ENCODE data around the gene ARID1B. TPM values are rescaled to one million over a fixed set of nuclear protein-coding genes. Genes with fewer than 3 reads are reported as not detected.

ARID1B gene
- total RNA-seq, 5 donors from 2014 or later (not counting 1 experiment from before 2014, with no cell fraction given), result 103 to 161 (median 108) TPM

DNA sequence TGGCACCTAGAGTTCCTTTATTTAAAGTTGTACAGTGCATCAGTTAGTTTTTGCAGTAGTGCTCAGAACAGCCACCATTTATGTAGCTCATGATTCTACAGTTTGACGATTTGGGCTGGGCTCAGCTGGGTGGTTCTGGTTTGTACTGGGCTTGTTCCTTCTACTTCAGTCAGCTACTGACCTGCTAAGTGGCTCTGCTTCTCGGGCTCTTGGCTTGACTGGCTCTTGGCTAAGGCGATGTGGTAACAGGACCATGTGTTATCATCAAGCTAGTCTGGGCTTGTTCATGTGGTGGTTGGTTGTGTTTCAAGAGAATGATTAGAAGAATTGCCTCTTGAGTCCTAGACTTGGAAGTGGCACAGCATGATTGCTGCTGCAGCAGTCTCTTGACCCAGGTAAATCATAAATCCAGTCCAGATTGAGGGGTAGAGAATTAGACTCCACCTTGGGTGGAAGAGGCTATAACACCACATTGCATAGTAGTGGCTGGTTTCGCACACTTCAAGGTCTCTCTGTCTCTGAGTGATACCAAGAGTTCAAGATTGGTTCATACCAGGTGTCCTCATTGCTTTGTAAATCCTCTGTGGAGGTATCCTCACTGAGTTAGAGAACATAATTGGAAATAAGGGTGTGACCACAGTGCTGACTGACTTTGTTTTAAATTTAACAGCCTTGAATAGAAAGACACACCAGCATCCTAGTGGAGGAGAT is 253.0 kb downstream of the ARID1B start:
- Mint-ChIP-seq H3K27me3 (no peaks in the 10 kb centered on the region), H3K36me3 (peaks cover 3% of the 10 kb centered on the region), H3K9me3 (no peaks in the 10 kb centered on the region), H3K4me3 (no peak overlapping the region), H3K27ac (peak overlapping the region in 1 of 2 donors; percentile 4), H3K4me1 (peaks cover 49 to 57% (median 54%) of the 10 kb centered on the region in 3 donors)
- 97% methylated on average over 4 of the region's 4 CpGs for WGBS (ENCODE audit: insufficient coverage)
- DNase-seq (no peak), ATAC-seq (replicated peaks in 1 of 4) (no peak)
- Histone ChIP-seq H3K27me3 (replicated peaks in 1 of 2; ENCODE audit: control insufficient read depth in 2 of 2, extremely low read depth in 1 of 2, insufficient read depth in 2 of 2, low read length in 1 of 2) (no peaks in the 10 kb centered on the region), H3K4me3 (ENCODE audit: control insufficient read depth in 1 of 2, extremely low read depth in 1 of 2, low read length in 1 of 2) (no peak overlapping the region), H3K36me3 (ENCODE audit: control insufficient read depth in 2 of 2, extremely low read depth in 1 of 2, insufficient read depth in 1 of 2, low read length in 1 of 2) (no peaks in the 10 kb centered on the region), H3K4me1 (ENCODE audit: control insufficient read depth in 1 of 2, extremely low read depth in 1 of 2, insufficient read depth in 2 of 2, low read length in 2 of 2) (peaks cover 2 to 13% of the 10 kb centered on the region in 2 experiments), H3K9me3 (no peaks in the 10 kb centered on the region), H3K27ac (ENCODE audit: low read length) (no peak overlapping the region)
- ChIA-PET CTCF (no interaction called here), POLR2A (no interaction called here)

DNA sequence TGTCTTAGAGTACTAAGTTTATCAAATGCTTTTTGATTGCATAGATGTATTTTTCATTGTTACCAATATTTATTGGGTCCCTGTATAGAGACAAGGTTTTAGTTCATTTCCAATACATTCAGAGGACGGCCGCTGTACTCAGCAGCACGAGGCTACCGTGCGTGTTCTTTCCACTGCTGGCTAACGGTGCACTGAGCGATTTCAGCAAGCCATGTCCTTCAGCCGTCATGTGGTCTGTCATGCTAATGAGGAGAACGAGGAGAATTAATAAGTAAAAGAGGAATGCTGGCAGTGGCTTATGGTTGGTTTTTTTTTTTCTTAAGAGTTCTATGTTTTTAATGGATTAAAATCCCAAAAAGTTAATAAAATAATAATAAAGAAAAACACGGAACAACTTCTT is 253.6 kb downstream of the ARID1B start:
- WGBS (ENCODE audit: insufficient coverage), result 98% methylated on average over 7 of the region's 10 CpGs
- Mint-ChIP-seq H3K4me1 (peaks cover 43 to 51% (median 50%) of the 10 kb centered on the region in 3 donors), H3K27ac (no peak overlapping the region), H3K36me3 (peaks cover 3% of the 10 kb centered on the region), H3K4me3 (no peak overlapping the region), H3K9me3 (no peaks in the 10 kb centered on the region), H3K27me3 (no peaks in the 10 kb centered on the region)
- peaks cover 2 to 19% of the 10 kb centered on the region in 2 experiments for H3K4me1 ChIP-seq (ENCODE audit: control insufficient read depth in 1 of 2, extremely low read depth in 1 of 2, insufficient read depth in 2 of 2, low read length in 2 of 2)
- H3K36me3 ChIP-seq (ENCODE audit: control insufficient read depth in 2 of 2, extremely low read depth in 1 of 2, insufficient read depth in 1 of 2, low read length in 1 of 2), result no peaks in the 10 kb centered on the region
- POLR2A ChIA-PET, result no interaction called here
- H3K27me3 ChIP-seq (replicated peaks in 1 of 2; ENCODE audit: control insufficient read depth in 2 of 2, extremely low read depth in 1 of 2, insufficient read depth in 2 of 2, low read length in 1 of 2), result no peaks in the 10 kb centered on the region
- no peak overlapping the region for H3K27ac ChIP-seq (ENCODE audit: low read length)
- CTCF ChIA-PET, result no interaction called here
- ATAC-seq (replicated peaks in 1 of 4), result no peak
- no peak for DNase-seq
- H3K4me3 ChIP-seq (ENCODE audit: control insufficient read depth in 1 of 2, extremely low read depth in 1 of 2, low read length in 1 of 2), result no peak overlapping the region
- H3K9me3 ChIP-seq, result no peaks in the 10 kb centered on the region

DNA sequence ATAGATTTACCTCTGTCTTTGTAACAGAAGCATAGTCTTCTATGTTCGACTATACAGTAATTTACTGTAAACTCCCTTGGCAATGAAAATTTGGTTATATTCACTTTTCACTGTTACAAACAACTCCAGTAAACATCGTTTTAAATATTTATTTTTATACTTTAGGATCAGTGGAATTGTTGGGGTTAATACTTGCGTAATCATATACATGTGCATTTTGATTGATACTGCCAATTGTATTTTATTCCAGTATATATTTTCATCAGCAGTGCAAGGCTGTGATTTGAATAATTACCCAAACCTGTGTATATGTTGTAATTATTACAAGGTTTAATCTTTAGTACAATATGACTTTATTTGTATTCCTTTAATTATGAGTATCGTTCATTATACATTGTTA is 255.7 kb downstream of the ARID1B start:
- ATAC-seq (replicated peaks in 1 of 4) (no peak), DNase-seq (no peak)
- no CpG with 5 or more reads among the region's 4 CpGs for WGBS (ENCODE audit: insufficient coverage)
- no peaks in the 10 kb centered on the region for H3K9me3 ChIP-seq
- H3K36me3 ChIP-seq (ENCODE audit: control insufficient read depth in 2 of 2, extremely low read depth in 1 of 2, insufficient read depth in 1 of 2, low read length in 1 of 2), result no peaks in the 10 kb centered on the region
- peaks cover 3% of the 10 kb centered on the region for H3K36me3 Mint-ChIP-seq
- H3K4me1 Mint-ChIP-seq, result peaks cover 37 to 46% (median 43%) of the 10 kb centered on the region in 3 donors
- H3K27ac Mint-ChIP-seq, result peak overlapping the region; percentile 95
- POLR2A ChIA-PET, result interaction anchor here (0.6 kb wide), 2 partner anchors 12 to 128 kb away, joined by 3 read pairs; no protein-coding TSS in a partner anchor
- H3K4me3 Mint-ChIP-seq, result peak overlapping the region; percentile 74 to 93 (median 91)
- no peaks in the 10 kb centered on the region for H3K27me3 Mint-ChIP-seq
- peak overlapping the region; percentile 86 for H3K27ac ChIP-seq (ENCODE audit: low read length)
- no peak overlapping the region for H3K4me3 ChIP-seq (ENCODE audit: control insufficient read depth in 1 of 2, extremely low read depth in 1 of 2, low read length in 1 of 2)
- CTCF ChIA-PET, result interaction anchor here (0.5 to 2.4 kb wide), 7 partner anchors 8 to 1058 kb away, joined by 3 to 8 read pairs (median 5); no protein-coding TSS in a partner anchor
- no peaks in the 10 kb centered on the region for H3K27me3 ChIP-seq (replicated peaks in 1 of 2; ENCODE audit: control insufficient read depth in 2 of 2, extremely low read depth in 1 of 2, insufficient read depth in 2 of 2, low read length in 1 of 2)
- H3K9me3 Mint-ChIP-seq, result no peaks in the 10 kb centered on the region
- peaks cover 2 to 20% of the 10 kb centered on the region in 2 experiments for H3K4me1 ChIP-seq (ENCODE audit: control insufficient read depth in 1 of 2, extremely low read depth in 1 of 2, insufficient read depth in 2 of 2, low read length in 2 of 2)

DNA sequence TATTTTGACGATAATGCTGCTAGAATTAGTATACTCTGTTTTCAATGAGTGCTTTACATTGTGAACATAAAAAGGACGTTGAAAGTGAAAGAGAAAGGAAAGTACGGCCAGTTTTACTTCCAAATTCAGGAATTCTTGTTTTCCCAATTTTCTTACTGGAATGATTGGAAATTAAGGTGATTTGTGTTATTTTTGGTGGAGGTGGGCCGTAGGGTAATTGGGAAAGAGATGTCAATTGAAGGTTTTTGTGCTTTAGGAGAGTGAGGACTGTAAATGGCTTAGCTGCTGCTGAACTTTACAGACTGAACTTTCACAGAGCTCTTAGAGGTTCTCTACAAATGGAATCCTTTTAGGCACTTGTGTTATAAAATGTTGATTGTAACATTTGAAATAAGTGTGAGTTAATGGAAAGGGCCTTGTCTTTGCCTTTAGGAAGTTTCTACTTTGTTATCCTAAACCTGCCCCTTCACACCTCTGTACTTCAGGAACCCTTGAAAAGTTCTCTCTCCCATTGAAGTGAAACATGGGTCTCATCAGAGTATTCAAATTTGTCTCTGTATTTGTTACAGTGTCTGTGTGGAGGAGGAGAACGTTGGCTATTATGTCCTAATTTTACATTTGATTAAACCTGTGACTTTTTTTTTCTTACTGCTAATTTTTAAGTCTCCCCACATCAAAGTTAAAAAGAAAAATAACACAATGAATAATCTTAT is 256.4 kb downstream of the ARID1B start:
- peak in 2 of 35 experiments; percentile 10 to 34 for DNase-seq
- POLR2A ChIA-PET, result interaction anchor here in 1 of 2 donors (0.6 kb wide), 1 partner anchor 128 kb away, joined by 3 read pairs; no protein-coding TSS in a partner anchor

DNA sequence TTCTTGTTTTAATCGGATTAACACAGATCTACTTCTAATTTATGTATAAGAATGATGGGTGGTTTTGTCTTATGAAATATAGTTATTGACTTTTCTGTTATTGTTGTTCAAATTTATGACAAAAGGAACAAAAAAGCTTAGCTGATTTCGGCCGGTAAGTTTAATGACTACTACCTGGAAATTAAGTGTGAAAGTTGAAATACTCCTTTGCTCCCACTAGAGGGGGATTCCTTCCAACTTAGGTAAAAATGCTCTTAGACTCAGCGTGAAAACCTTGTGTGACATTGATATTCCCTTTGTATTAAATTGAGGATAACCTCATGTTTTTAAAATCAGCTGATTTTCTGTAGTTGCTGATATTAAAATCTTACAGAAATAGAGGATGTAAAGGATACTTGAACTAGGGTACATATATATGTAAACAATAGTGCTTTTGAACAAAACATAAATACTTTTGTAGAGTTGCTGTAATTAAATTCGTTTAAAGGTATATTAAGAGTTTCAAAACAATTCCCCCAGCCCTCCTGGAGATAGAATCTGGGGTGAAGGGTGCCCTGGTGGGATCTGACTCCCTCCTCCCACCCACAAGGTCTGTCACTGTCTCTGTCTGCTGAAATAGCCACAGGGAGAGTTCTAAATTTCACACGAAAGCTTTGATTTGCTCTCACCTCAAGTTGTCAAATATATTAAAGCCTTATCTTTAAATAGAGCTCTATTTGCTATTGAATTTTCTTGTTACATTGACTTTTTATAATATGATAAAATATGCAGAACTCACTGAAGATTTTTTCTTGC is 257.5 kb downstream of the ARID1B start:
- peak; percentile 63 to 78 (median 68) for ATAC-seq (replicated peaks in 1 of 4)
- H3K4me1 Mint-ChIP-seq, result peaks cover 32 to 41% (median 35%) of the 10 kb centered on the region in 3 donors
- POLR2A ChIA-PET, result interaction anchor here in 1 of 2 donors (0.5 kb wide), 1 partner anchor 10 kb away, joined by 3 read pairs; no protein-coding TSS in a partner anchor

More for the DNA sequence above, 256.4 kb downstream of the ARID1B start:
- 6% methylated on average over 3 of the region's 5 CpGs for WGBS (ENCODE audit: insufficient coverage)
- Mint-ChIP-seq H3K27ac (peak overlapping the region; percentile 95), H3K27me3 (no peaks in the 10 kb centered on the region), H3K4me1 (peaks cover 36 to 46% (median 42%) of the 10 kb centered on the region in 3 donors), H3K4me3 (peak overlapping the region; percentile 74 to 93 (median 91)), H3K9me3 (no peaks in the 10 kb centered on the region), H3K36me3 (peaks cover 3% of the 10 kb centered on the region)
- CTCF ChIA-PET, result interaction anchor here (1.0 to 2.4 kb wide), 10 partner anchors 9 to 153 kb away, joined by 4 to 8 read pairs (median 5); no protein-coding TSS in a partner anchor
- Histone ChIP-seq H3K27me3 (replicated peaks in 1 of 2; ENCODE audit: control insufficient read depth in 2 of 2, extremely low read depth in 1 of 2, insufficient read depth in 2 of 2, low read length in 1 of 2) (no peaks in the 10 kb centered on the region), H3K4me1 (ENCODE audit: control insufficient read depth in 1 of 2, extremely low read depth in 1 of 2, insufficient read depth in 2 of 2, low read length in 2 of 2) (peaks cover 2 to 20% of the 10 kb centered on the region in 2 experiments), H3K27ac (ENCODE audit: low read length) (peak overlapping the region; percentile 86), H3K4me3 (ENCODE audit: control insufficient read depth in 1 of 2, extremely low read depth in 1 of 2, low read length in 1 of 2) (peak overlapping the region; percentile 46 to 51), H3K9me3 (no peaks in the 10 kb centered on the region), H3K36me3 (ENCODE audit: control insufficient read depth in 2 of 2, extremely low read depth in 1 of 2, insufficient read depth in 1 of 2, low read length in 1 of 2) (peaks cover 0 to under 1% of the 10 kb centered on the region in 2 donors)
- peak in 3 of 4 experiments; percentile 48 to 61 (median 58) for ATAC-seq (replicated peaks in 1 of 4)

More for the DNA sequence above, 257.5 kb downstream of the ARID1B start:
- CTCF ChIA-PET, result interaction anchor here (0.6 to 2.4 kb wide), 14 partner anchors 8 to 1693 kb away, joined by 3 to 8 read pairs (median 5); no protein-coding TSS in a partner anchor
- no CpG with 5 or more reads among the region's 6 CpGs for WGBS (ENCODE audit: insufficient coverage)
- Mint-ChIP-seq H3K36me3 (peaks cover 3% of the 10 kb centered on the region), H3K27me3 (no peaks in the 10 kb centered on the region), H3K4me3 (peak overlapping the region; percentile 61 to 74 (median 63)), H3K27ac (peak overlapping the region; percentile 72 to 95), H3K9me3 (no peaks in the 10 kb centered on the region)
- Histone ChIP-seq H3K4me1 (ENCODE audit: control insufficient read depth in 1 of 2, extremely low read depth in 1 of 2, insufficient read depth in 2 of 2, low read length in 2 of 2) (peaks cover 2 to 20% of the 10 kb centered on the region in 2 experiments), H3K9me3 (no peaks in the 10 kb centered on the region), H3K4me3 (ENCODE audit: control insufficient read depth in 1 of 2, extremely low read depth in 1 of 2, low read length in 1 of 2) (no peak overlapping the region), H3K27ac (ENCODE audit: low read length) (peak overlapping the region; percentile 86), H3K36me3 (ENCODE audit: control insufficient read depth in 2 of 2, extremely low read depth in 1 of 2, insufficient read depth in 1 of 2, low read length in 1 of 2) (peaks cover 0 to 3% of the 10 kb centered on the region in 2 donors), H3K27me3 (replicated peaks in 1 of 2; ENCODE audit: control insufficient read depth in 2 of 2, extremely low read depth in 1 of 2, insufficient read depth in 2 of 2, low read length in 1 of 2) (no peaks in the 10 kb centered on the region)
- DNase-seq, result peak in 1 of 35 experiments; percentile 70

All from T-cell (primary cell).